Measurements from ENCODE around the gene PKNOX2.

- TF ChIP-seq CTCF (IDR thresholded peaks at IDR 0.05; ENCODE audit: borderline replicate concordance, extremely low read depth, low read length, poor library complexity, severe bottlenecking): no peak
- TF ChIP-seq EZH2 (IDR thresholded peaks at IDR 0.05; ENCODE audit: borderline replicate concordance, low read depth, low read length, severe bottlenecking): no peak
These were observed 16.5 kb upstream of the PKNOX2 start for GRCh38 chr11:125148011-125148410.
